H1 (cell line): Measurements from ENCODE around the gene PPAT. TPM values are rescaled to one million over a fixed set of nuclear protein-coding genes. Genes with fewer than 3 reads are reported as not detected.

Experiments used
- ASH2L ChIP-seq: fragments of 200-600, 300-600 bp; sonication (generic); IDR thresholded peaks from one replicate; pipeline ENCODE4 v1.7.1; 2017; ENCODE audit warnings: low read length
- BACH1 ChIP-seq: IDR thresholded peaks from 2 replicates; pipeline ENCODE4 v1.6.1; 2012; ENCODE audit warnings: low read length, improper control_type of control experiment
- CREB1 ChIP-seq: IDR thresholded peaks from 2 replicates; pipeline ENCODE4 v1.6.1; 2012; ENCODE audit warnings: inconsistent platforms
- JUN ChIP-seq: IDR thresholded peaks from 2 replicates; pipeline ENCODE4 v1.6.1; 2011; ENCODE audit warnings: low read depth, mild to moderate bottlenecking, improper control_type of control experiment, low read length
- NRF1 ChIP-seq: IDR thresholded peaks from 2 replicates; pipeline ENCODE4 v1.6.1; 2011; ENCODE audit warnings: mild to moderate bottlenecking, low read depth, low read length, improper control_type of control experiment
- SRF ChIP-seq: IDR thresholded peaks from 2 replicates; pipeline ENCODE4 v1.6.1; 2011; ENCODE audit warnings: mild to moderate bottlenecking, low read depth, low read length, moderate library complexity
- TAF1 ChIP-seq: IDR thresholded peaks from 2 replicates; pipeline ENCODE4 v1.6.1; 2011; ENCODE audit warnings: mild to moderate bottlenecking, low read depth, low read length
- TEAD4 ChIP-seq: IDR thresholded peaks from 2 replicates; pipeline ENCODE4 v1.6.1; 2012; ENCODE audit warnings: low read depth, low read length, inconsistent platforms, mixed read lengths
- polyA plus RNA-seq, 7 experiments: library from polyadenylated mRNA; depleted of rRNA in 3 of 7; stranded (reverse) in 5 of 7; unstranded in 2 of 7; fragments of >200 nt in 5 of 7; fragments of 200-250 nt in 2 of 7; gene quantifications; 1 replicate in 5 of 7; 2 replicates in 1 of 7; 4 replicates in 1 of 7; pipeline versions ENCODE4 v1.2.1 to v1.2.3, GENCODE V29; 2011 to 2013; ENCODE audit warnings: missing spikeins in 2 of 7, mixed read lengths in 2 of 7
- total RNA-seq: library from RNA; stranded (reverse); fragmentation: NEBNext Ultra II Directional; extraction: Animal tissue kit (Norgen Biotek cat#: 25700); gene quantifications from 2 replicates; pipeline ENCODE4 v1.2.1, GENCODE V29; 2021
- TF ChIP-seq, protein P1 (sequence below): fragments of 300-600 bp; sonication (generic); IDR thresholded peaks from 2 replicates; pipeline ENCODE4 v1.7.1; 2012; ENCODE audit warnings: low read length, moderate library complexity, mild to moderate bottlenecking, inconsistent platforms; ENCODE audit not compliant: insufficient replicate concordance
- TF ChIP-seq, protein P2 (sequence below), 3 experiments: IDR thresholded peaks; 1 replicate in 2 of 3; 2 replicates in 1 of 3; pipeline versions ENCODE4 v1.5.1 to v1.6.1; 2011; ENCODE audit warnings: low read length in 3 of 3, mild to moderate bottlenecking in 3 of 3, inconsistent platforms in 2 of 3, low read depth in 1 of 3, moderate library complexity in 1 of 3; ENCODE audit not compliant: insufficient read depth in 1 of 3; ENCODE audit errors: control extremely low read depth in 1 of 3

The PPAT gene
- total and polyA plus RNA-seq, 2 of the 8 experiments (the other 6 are each of a cell fraction or from before 2014, with no cell fraction given), result 24.5 to 104 TPM

- TF ChIP-seq, protein P1, sequence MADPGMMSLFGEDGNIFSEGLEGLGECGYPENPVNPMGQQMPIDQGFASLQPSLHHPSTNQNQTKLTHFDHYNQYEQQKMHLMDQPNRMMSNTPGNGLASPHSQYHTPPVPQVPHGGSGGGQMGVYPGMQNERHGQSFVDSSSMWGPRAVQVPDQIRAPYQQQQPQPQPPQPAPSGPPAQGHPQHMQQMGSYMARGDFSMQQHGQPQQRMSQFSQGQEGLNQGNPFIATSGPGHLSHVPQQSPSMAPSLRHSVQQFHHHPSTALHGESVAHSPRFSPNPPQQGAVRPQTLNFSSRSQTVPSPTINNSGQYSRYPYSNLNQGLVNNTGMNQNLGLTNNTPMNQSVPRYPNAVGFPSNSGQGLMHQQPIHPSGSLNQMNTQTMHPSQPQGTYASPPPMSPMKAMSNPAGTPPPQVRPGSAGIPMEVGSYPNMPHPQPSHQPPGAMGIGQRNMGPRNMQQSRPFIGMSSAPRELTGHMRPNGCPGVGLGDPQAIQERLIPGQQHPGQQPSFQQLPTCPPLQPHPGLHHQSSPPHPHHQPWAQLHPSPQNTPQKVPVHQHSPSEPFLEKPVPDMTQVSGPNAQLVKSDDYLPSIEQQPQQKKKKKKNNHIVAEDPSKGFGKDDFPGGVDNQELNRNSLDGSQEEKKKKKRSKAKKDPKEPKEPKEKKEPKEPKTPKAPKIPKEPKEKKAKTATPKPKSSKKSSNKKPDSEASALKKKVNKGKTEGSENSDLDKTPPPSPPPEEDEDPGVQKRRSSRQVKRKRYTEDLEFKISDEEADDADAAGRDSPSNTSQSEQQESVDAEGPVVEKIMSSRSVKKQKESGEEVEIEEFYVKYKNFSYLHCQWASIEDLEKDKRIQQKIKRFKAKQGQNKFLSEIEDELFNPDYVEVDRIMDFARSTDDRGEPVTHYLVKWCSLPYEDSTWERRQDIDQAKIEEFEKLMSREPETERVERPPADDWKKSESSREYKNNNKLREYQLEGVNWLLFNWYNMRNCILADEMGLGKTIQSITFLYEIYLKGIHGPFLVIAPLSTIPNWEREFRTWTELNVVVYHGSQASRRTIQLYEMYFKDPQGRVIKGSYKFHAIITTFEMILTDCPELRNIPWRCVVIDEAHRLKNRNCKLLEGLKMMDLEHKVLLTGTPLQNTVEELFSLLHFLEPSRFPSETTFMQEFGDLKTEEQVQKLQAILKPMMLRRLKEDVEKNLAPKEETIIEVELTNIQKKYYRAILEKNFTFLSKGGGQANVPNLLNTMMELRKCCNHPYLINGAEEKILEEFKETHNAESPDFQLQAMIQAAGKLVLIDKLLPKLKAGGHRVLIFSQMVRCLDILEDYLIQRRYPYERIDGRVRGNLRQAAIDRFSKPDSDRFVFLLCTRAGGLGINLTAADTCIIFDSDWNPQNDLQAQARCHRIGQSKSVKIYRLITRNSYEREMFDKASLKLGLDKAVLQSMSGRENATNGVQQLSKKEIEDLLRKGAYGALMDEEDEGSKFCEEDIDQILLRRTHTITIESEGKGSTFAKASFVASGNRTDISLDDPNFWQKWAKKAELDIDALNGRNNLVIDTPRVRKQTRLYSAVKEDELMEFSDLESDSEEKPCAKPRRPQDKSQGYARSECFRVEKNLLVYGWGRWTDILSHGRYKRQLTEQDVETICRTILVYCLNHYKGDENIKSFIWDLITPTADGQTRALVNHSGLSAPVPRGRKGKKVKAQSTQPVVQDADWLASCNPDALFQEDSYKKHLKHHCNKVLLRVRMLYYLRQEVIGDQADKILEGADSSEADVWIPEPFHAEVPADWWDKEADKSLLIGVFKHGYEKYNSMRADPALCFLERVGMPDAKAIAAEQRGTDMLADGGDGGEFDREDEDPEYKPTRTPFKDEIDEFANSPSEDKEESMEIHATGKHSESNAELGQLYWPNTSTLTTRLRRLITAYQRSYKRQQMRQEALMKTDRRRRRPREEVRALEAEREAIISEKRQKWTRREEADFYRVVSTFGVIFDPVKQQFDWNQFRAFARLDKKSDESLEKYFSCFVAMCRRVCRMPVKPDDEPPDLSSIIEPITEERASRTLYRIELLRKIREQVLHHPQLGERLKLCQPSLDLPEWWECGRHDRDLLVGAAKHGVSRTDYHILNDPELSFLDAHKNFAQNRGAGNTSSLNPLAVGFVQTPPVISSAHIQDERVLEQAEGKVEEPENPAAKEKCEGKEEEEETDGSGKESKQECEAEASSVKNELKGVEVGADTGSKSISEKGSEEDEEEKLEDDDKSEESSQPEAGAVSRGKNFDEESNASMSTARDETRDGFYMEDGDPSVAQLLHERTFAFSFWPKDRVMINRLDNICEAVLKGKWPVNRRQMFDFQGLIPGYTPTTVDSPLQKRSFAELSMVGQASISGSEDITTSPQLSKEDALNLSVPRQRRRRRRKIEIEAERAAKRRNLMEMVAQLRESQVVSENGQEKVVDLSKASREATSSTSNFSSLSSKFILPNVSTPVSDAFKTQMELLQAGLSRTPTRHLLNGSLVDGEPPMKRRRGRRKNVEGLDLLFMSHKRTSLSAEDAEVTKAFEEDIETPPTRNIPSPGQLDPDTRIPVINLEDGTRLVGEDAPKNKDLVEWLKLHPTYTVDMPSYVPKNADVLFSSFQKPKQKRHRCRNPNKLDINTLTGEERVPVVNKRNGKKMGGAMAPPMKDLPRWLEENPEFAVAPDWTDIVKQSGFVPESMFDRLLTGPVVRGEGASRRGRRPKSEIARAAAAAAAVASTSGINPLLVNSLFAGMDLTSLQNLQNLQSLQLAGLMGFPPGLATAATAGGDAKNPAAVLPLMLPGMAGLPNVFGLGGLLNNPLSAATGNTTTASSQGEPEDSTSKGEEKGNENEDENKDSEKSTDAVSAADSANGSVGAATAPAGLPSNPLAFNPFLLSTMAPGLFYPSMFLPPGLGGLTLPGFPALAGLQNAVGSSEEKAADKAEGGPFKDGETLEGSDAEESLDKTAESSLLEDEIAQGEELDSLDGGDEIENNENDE, result no peak
- TF ChIP-seq CREB1 (no peak), TEAD4 (no peak), BACH1 (no peak), TAF1 (no peak), SRF (no peak), ASH2L (no peak), NRF1 (no peak), JUN (no peak)
- TF ChIP-seq, protein P2, sequence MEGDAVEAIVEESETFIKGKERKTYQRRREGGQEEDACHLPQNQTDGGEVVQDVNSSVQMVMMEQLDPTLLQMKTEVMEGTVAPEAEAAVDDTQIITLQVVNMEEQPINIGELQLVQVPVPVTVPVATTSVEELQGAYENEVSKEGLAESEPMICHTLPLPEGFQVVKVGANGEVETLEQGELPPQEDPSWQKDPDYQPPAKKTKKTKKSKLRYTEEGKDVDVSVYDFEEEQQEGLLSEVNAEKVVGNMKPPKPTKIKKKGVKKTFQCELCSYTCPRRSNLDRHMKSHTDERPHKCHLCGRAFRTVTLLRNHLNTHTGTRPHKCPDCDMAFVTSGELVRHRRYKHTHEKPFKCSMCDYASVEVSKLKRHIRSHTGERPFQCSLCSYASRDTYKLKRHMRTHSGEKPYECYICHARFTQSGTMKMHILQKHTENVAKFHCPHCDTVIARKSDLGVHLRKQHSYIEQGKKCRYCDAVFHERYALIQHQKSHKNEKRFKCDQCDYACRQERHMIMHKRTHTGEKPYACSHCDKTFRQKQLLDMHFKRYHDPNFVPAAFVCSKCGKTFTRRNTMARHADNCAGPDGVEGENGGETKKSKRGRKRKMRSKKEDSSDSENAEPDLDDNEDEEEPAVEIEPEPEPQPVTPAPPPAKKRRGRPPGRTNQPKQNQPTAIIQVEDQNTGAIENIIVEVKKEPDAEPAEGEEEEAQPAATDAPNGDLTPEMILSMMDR (IDR thresholded peaks at IDR 0.05; ENCODE audit: control extremely low read depth in 1 of 3, insufficient read depth in 1 of 3, low read depth in 1 of 3, low read length in 3 of 3), result no peak
- TF ChIP-seq, all 59 proteins: peak for 0
These were observed 19.1 kb downstream of the PPAT start (continued) for GRCh38 chr4:56416349-56416748.
